Endothelial cell of umbilical vein (primary cell): ENCODE data around the gene RNF145. TPM values are rescaled to one million over a fixed set of nuclear protein-coding genes. Genes with fewer than 3 reads are reported as not detected.

Experiments
- BruUV-seq: library from RNA; stranded (reverse); fragments of 400-500 nt; replicated peaks from 2 replicates; lab custom pipeline; 2021; lab: Mats Ljungman, UMichigan
- CTCF ChIA-PET: fragments of 300-600, 350-600 bp; sonication (Branson Sonifier 250); formaldehyde crosslinking; loops from one replicate; lab custom pipeline; 2021; ENCODE audit warnings: antibody characterized with exemption, inconsistent platforms; lab: Charles Lee
- POLR2A ChIA-PET: fragments of 300-600, 350-600 bp; sonication (Branson Sonifier 250); formaldehyde crosslinking; loops from one replicate; lab custom pipeline; 2021; ENCODE audit warnings: antibody characterized with exemption, inconsistent platforms; lab: Charles Lee
- DNase-seq: peaks from one replicate; pipeline ENCODE4 v3.0.0-alpha.2; 2011; ENCODE audit warnings: low read depth, low spot score
- FAIRE-seq: peaks from 2 replicates; lab custom pipeline; 2011; peaks lifted over from hg19 to GRCh38; lab: Jason Lieb, UNC
- H2AFZ ChIP-seq: 2 replicates; pipeline ENCODE4 v1.6.0; 2012; ENCODE audit warnings: low read depth, low read length, control low read depth, inconsistent platforms
- H3K27ac ChIP-seq: 2 replicates; pipeline ENCODE4 v1.5.1; 2011; ENCODE audit warnings: low read depth, mild to moderate bottlenecking, control low read depth, low read length, moderate library complexity; ENCODE audit not compliant: insufficient read depth
- H3K27me3 ChIP-seq, 2 experiments: 2 replicates each; pipeline versions ENCODE4 v1.6.0 to v1.6.1; 2011; ENCODE audit warnings: low read length in 2 of 2, mixed read lengths in 1 of 2; ENCODE audit not compliant: control insufficient read depth in 2 of 2, insufficient read depth in 2 of 2
- H3K36me3 ChIP-seq, 2 experiments: 2 replicates in 1 of 2; 3 replicates in 1 of 2; pipeline ENCODE4 v1.5.1; 2011; ENCODE audit warnings: low read length in 2 of 2, mild to moderate bottlenecking in 1 of 2, moderate library complexity in 1 of 2; ENCODE audit not compliant: control insufficient read depth in 2 of 2, insufficient read depth in 2 of 2; ENCODE audit errors: extremely low read depth in 1 of 2
- H3K4me1 ChIP-seq: 3 replicates; pipeline ENCODE4 v1.5.1; 2011; ENCODE audit warnings: mild to moderate bottlenecking, low read length; ENCODE audit not compliant: control insufficient read depth, insufficient read depth; ENCODE audit errors: extremely low read depth
- H3K4me2 ChIP-seq: 2 replicates; pipeline ENCODE4 v1.6.1; 2011; ENCODE audit warnings: low read length, control low read depth, mixed read lengths; ENCODE audit not compliant: insufficient read depth
- H3K4me3 ChIP-seq, 3 experiments: fragments of 200-600 bp in 1 of 3; sonication (generic), shearing (Covaris generic) in 1 of 3; replicated peaks in 1 of 3; 2 replicates each; pipeline ENCODE4 v1.5.1; 2011 to 2016; ENCODE audit warnings: control low read depth in 3 of 3, low read length in 3 of 3, mild to moderate bottlenecking in 2 of 3, inconsistent platforms in 1 of 3, low read depth in 1 of 3, moderate library complexity in 1 of 3; ENCODE audit not compliant: insufficient read depth in 1 of 3
- H3K79me2 ChIP-seq: 2 replicates; pipeline ENCODE4 v1.6.0; 2012; ENCODE audit warnings: low read length, inconsistent platforms; ENCODE audit not compliant: control insufficient read depth, insufficient read depth
- H3K9ac ChIP-seq: replicated peaks from 2 replicates; pipeline ENCODE3; 2011; ENCODE audit warnings: low read length, control low read depth; ENCODE audit not compliant: insufficient read depth; ENCODE audit errors: extremely low read depth
- H3K9me1 ChIP-seq: replicated peaks from 3 replicates; pipeline ENCODE4 v1.6.0; 2011; ENCODE audit warnings: mild to moderate bottlenecking, low read length; ENCODE audit not compliant: control insufficient read depth, insufficient read depth; ENCODE audit errors: extremely low read depth
- H3K9me3 ChIP-seq: replicated peaks from 2 replicates; pipeline ENCODE4 v1.5.1; 2012; ENCODE audit warnings: low read length, inconsistent platforms; ENCODE audit not compliant: control insufficient read depth, insufficient read depth
- H4K20me1 ChIP-seq: replicated peaks from 2 replicates; pipeline ENCODE3; 2011; ENCODE audit warnings: mild to moderate bottlenecking, low read length; ENCODE audit not compliant: control insufficient read depth, insufficient read depth; ENCODE audit errors: extremely low read depth
- CTCF ChIP-seq, 2 donors: IDR thresholded peaks; 1 replicate in 1 of 2; 2 replicates in 1 of 2; pipeline ENCODE4 v1.5.1; 2011; ENCODE audit warnings: low read length in 2 of 2, mild to moderate bottlenecking in 2 of 2, moderate library complexity in 2 of 2, control low read depth in 1 of 2, inconsistent platforms in 1 of 2, low read depth in 1 of 2; ENCODE audit not compliant: insufficient read depth in 1 of 2; ENCODE audit errors: extremely low read depth in 1 of 2
- FOS ChIP-seq: IDR thresholded peaks from 2 replicates; pipeline ENCODE4 v1.6.1; 2011; ENCODE audit warnings: mild to moderate bottlenecking, low read length, moderate library complexity, borderline replicate concordance; ENCODE audit not compliant: insufficient read depth
- GATA2 ChIP-seq: IDR thresholded peaks from 2 replicates; pipeline ENCODE4 v1.7.0; 2011; ENCODE audit warnings: low read depth, mild to moderate bottlenecking, moderate library complexity, mixed read lengths, low read length; ENCODE audit not compliant: insufficient read length, insufficient read depth
- JUN ChIP-seq: IDR thresholded peaks from 2 replicates; pipeline ENCODE4 v1.6.1; 2011; ENCODE audit warnings: borderline replicate concordance, low read depth; ENCODE audit not compliant: insufficient read length, insufficient read depth
- MAX ChIP-seq: IDR thresholded peaks from 2 replicates; pipeline ENCODE4 v1.6.1; 2011; ENCODE audit not compliant: insufficient read depth, insufficient read length
- POLR2A ChIP-seq: IDR thresholded peaks from 2 replicates; pipeline ENCODE4 v1.6.1; 2012; ENCODE audit warnings: low read depth, mild to moderate bottlenecking, control low read depth, low read length
- POLR2AphosphoS5 ChIP-seq: IDR thresholded peaks from 2 replicates; pipeline ENCODE4 v1.6.1; 2012; ENCODE audit warnings: low read depth, mild to moderate bottlenecking, control low read depth, low read length, moderate library complexity; ENCODE audit not compliant: insufficient read depth
- dilution Hi-C: fragments of 300-500 bp; cut with MboI; formaldehyde crosslinking; loops from one replicate; pipeline ENCODE4 v1.15.0; 2019; ENCODE audit warnings: low sequenced_read_pairs; ENCODE audit not compliant: extremely low pct_ligation_motif_present
- intact Hi-C: fragments of 100-400 bp; cut with micrococcal nuclease; formaldehyde crosslinking; loops from one replicate; pipeline ENCODE4 v1.10.0; 2022
- polyA plus RNA-seq, 4 experiments: library from polyadenylated mRNA; depleted of rRNA in 3 of 4; stranded (reverse) in 3 of 4; unstranded in 1 of 4; fragments of >200 nt; gene quantifications; 2 replicates each; pipeline versions ENCODE4 v1.2.1 to v1.2.3, GENCODE V29; 2011 to 2012; ENCODE audit warnings: missing spikeins in 1 of 4
- total RNA-seq: library from RNA; stranded (reverse); gene quantifications from 2 replicates; pipeline ENCODE4 v1.2.3, GENCODE V29; 2021

Gene RNF145
- total and polyA plus RNA-seq, 2 donors (not counting 3 experiments of a cell fraction or from before 2014, with no cell fraction given), result 39.4 to 62.3 TPM

GRCh38 chr5:159257007-159257406, 47.7 kb upstream of the RNF145 start:
- BruUV-seq, result no TSS peak
- dilution Hi-C loops, result no loop called here
- Histone ChIP-seq H3K4me1 (no peaks in the 10 kb centered on the region), H3K9ac (no peak overlapping the region), H3K27me3 (peaks cover 7 to 8% of the 10 kb centered on the region in 2 experiments), H3K9me3 (no peaks in the 10 kb centered on the region), H2AFZ (no peak overlapping the region), H3K27ac (no peak overlapping the region), H3K79me2 (no peaks in the 10 kb centered on the region), H3K36me3 (no peaks in the 10 kb centered on the region), H3K4me3 (no peak overlapping the region), H4K20me1 (no peaks in the 10 kb centered on the region), H3K4me2 (no peak overlapping the region), H3K9me1 (no peaks in the 10 kb centered on the region)
- POLR2A ChIA-PET, result no interaction called here
- TF ChIP-seq POLR2A (no peak), GATA2 (no peak), POLR2AphosphoS5 (no peak), CTCF (IDR thresholded peaks at IDR 0.05; ENCODE audit: extremely low read depth in 1 of 2, insufficient read depth in 1 of 2, low read depth in 1 of 2, low read length in 2 of 2) (no peak), JUN (no peak)
- no peak for DNase-seq
- intact Hi-C loops, result no loop called here
- CTCF ChIA-PET, result interaction anchor here (0.7 to 1.0 kb wide), 2 partner anchors 49 to 100 kb away, joined by 3 to 4 read pairs; no protein-coding TSS in a partner anchor
- FAIRE-seq, result no peak

GRCh38 chr5:159252195-159252594, 42.8 kb upstream of the RNF145 start:
- POLR2A ChIA-PET, result no interaction called here

More at GRCh38 chr5:159252195-159252594, 42.8 kb upstream of the RNF145 start:
- H3K27ac ChIP-seq, result no peak overlapping the region
- dilution Hi-C loops (no loop called here), intact Hi-C loops (no loop called here)
- no peaks in the 10 kb centered on the region for H3K9me3 ChIP-seq
- H4K20me1 ChIP-seq, result no peaks in the 10 kb centered on the region
- no peak overlapping the region for H3K4me3 ChIP-seq
- H3K9ac ChIP-seq, result no peak overlapping the region
- no peaks in the 10 kb centered on the region for H3K4me1 ChIP-seq
- H3K4me2 ChIP-seq, result no peak overlapping the region
- CTCF ChIA-PET, result interaction anchor here (0.6 to 1.4 kb wide), 3 partner anchors 95 to 1177 kb away, joined by 3 to 5 read pairs (median 3); no protein-coding TSS in a partner anchor
- H3K36me3 ChIP-seq, result no peaks in the 10 kb centered on the region
- H2AFZ ChIP-seq, result no peak overlapping the region
- no peaks in the 10 kb centered on the region for H3K9me1 ChIP-seq
- no peak for FAIRE-seq
- TF ChIP-seq JUN, result no peak
- no peak for TF ChIP-seq FOS
- TF ChIP-seq GATA2, result no peak
- TF ChIP-seq MAX, result no peak
- no TSS peak for BruUV-seq
- H3K79me2 ChIP-seq, result no peaks in the 10 kb centered on the region
- peaks cover 3 to 4% of the 10 kb centered on the region in 2 experiments for H3K27me3 ChIP-seq
- no peak for DNase-seq
